DMS53 treated with DMSO at 0.1 percent for 48 hours (cell line): ENCODE data around the gene DPP8.
"Not testable (repeated sequence)": the region's sequence is repeated elsewhere in the genome, so short reads cannot be mapped to it uniquely, and the experiment has no call there.

Source experiments
- DNase-seq: peaks from one replicate; lab custom pipeline; 2025; ENCODE audit not compliant: unreplicated experiment; lab: John Stamatoyannopoulos, UW

The DPP8 gene

GRCh38 chr15:65525622-65526021 is 8.1 kb upstream of the DPP8 start:
- DNase-seq: no peak

DNA sequence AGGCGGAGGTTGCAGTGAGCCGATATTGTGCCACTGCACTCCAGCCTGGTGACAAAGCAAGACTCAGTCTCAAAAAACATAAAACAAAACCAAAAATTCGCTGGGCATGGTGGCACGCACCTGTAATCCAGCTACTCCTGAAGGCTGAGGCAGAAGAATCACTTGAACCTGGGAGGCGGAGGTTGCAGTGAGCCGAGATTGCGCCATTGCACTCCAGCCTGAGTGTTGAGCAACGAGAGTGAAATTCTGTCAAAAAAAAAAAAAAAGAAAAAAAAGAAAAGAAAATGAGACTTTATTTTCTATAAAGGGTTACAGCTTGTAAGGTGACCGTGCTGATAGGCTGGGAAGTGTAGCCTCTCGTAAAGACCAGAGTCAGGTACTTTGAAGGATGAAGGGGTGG is 6.7 kb upstream of the DPP8 start:
- no peak for DNase-seq

GRCh38 chr15:65521350-65521749 is 3.9 kb upstream of the DPP8 start:
- DNase-seq: no peak

DNA sequence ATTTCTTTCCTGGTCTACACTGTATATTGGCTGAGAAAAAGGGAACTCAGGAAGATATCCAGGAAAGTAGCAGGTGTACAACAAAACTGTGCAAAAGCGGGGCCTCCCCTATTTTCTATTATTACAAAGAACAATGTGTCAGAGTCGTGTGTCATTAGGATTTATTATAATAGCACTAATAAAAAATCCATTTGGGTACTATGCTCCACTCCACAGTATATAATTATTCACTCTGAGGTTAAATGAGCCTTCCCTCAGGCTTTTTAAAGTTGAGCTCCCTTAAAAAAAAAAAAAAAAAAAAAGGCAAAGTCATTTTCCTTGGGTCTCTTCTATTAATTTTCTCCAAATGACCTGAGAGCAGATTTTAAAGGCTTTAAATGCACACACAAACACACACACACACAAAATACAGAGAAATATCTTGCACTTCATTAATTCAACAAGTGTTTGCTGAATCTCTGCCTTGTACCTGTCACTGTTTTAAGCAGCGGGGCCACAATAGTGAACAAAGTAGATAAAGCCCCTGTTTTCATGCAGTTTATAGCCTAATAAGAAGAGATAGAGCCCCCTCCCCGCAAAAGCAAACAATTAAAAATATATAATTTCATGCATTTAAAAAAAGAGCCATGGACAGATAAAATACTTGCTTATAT is 1.3 kb upstream of the DPP8 start:
- DNase-seq: no peak

DNA sequence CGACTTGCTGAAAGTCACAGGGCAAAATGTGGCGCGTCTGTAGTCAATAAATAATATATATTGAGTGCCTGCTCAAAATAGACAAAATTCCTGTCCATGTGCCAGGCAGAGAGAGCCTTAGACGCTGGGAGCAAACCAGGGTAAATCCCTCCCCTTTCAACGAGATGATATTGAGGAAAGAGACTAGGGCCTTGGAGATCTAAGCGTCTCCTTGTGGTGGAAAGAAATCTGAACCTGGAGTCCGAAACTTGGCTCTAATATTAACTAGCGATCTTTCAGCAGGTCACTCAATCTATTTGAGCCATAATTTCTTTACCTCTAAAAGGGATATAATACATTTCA is 348 bp upstream of the DPP8 start:
- DNase-seq: no peak

DNA sequence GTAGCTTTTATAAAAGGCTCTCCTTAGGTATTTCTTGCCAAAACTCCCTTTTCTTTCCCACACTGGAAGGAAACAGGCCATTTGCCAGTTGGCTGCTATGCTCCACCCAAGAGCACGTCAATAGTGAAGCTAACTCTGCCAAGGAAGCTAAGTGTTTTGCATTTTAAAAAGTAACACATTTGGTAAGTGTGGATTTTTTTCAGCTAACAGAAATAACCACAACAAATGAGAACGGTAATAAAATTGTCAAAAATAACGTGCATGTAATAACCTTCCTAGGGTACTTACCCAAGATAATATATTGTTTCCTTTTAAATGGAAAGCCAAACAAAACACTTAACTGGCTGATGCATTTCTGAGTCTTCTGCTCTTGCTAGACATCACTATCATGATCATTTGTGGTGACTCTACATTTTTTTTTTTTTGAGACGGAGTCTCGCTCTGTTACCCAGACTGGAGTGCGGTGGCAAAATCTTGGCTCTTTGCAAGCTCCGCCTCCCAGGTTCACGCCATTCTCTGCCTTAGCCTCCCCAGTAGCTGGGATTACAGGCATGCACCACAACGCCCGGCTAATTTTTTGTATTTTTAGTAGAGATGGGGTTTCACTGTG is 4.6 kb downstream of the DPP8 start:
- DNase-seq: no peak

GRCh38 chr15:65512189-65512588 is 5.3 kb downstream of the DPP8 start:
- no peak for DNase-seq

DNA sequence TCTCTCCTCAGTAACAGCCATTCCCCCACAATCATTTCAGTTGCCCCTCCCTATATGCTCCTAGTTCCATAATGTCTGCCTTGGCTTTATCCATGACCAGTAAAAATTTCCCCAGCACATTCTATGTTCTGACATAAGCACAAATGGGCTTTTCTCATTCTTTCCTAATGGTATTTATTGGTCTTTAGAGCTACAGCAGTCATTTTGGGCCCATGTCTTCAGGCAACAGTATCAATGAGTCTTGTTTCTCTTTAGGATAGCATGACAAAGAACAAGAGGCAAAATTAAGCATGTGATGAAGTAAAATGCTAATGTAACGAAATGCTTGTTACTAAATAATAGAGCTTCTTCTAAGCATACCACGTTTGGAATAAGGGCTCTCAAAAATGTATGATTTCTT is 8.2 kb downstream of the DPP8 start:
- no peak for DNase-seq

GRCh38 chr15:65494076-65494475 is 23.4 kb downstream of the DPP8 start:
- no peak for DNase-seq

GRCh38 chr15:65484876-65485275 is 32.6 kb downstream of the DPP8 start:
- no peak for DNase-seq

- no peak for DNase-seq
These were observed 40.6 kb downstream of the DPP8 start for GRCh38 chr15:65476903-65477302.

DNA sequence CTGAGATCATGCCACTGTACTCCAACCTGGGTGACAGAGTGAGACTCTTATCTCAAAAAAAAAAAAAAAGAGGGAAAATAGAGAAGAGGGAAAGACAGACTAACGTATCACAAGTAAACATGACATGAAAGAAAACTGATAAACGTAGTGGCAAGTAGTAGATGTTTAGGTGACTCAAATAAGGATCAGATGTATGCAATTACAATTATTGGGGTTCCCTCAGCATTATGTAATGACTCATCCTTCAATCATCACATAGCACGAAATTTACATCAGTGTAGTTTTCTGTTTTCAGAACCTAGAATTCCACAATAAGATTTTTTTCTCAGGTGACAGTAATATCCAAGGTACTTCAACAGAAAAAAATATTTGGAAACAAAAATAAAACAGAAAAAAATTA is 46.6 kb downstream of the DPP8 start:
- DNase-seq: no peak

DNA sequence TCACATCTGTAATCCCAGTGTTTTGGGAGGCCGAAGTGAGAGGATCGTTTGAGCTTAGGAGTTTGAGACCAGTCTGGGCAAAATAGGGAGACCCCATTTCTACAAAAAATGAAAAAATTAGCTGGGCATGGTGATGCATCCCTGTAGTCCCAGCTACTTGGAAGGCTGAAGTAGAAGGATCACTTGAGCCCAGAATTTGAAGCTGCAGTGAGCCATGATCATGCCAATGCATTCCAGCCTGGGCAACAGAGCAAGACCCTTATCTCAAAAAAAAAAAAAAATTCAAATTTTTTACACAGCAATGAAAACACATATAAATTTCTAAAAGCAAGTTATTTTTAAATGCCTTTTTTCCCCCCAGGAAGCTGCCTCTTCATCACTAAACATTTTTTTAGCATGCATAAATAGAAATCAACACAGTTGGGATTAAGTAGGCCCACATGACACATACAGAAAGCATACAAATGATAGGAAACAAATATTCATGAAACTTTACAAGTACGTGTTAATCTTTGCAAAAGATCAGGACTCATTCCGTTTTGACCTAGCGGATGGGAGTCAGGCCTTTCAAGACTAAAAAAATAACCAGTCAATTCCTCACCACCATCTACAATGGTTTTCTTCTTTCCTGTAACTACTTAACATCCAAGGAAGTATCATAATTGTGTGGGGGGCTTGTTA is 49.1 kb downstream of the DPP8 start:
- DNase-seq: no peak

- no peak for DNase-seq
These were observed 50.6 kb downstream of the DPP8 start for GRCh38 chr15:65466901-65467300.

- DNase-seq: not testable (repeated sequence)
These were observed 54.4 kb downstream of the DPP8 start for GRCh38 chr15:65463096-65463495.

DNA sequence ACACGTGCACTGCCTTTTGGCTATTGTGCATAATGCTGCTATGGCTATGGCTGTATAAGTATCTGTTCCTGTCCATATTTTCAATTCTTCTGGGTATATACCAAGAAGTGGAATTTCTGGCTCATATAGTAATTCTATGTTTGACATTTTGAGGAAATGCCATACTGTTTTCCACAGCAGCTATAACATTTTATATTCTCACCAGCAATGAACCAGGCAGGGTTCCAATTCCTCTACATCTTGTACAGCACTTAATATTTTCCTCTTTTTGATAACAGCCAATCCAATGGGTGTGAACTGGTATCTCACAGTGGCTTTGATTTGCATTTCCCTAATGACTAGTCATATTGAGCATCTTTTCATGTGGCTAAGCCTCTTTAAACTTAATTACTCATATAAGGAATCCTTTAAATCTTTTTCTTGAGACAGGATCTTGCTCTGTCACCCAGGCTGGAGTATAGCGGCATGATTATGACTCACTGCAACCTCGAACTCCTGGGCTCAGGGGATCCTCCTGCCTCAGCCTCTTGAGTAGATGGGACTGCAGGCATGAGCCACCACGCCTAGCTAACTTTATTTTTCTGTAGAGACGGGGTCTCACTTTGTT is 56.6 kb downstream of the DPP8 start:
- DNase-seq: no peak

GRCh38 chr15:65455256-65455655 is 62.2 kb downstream of the DPP8 start:
- not testable (repeated sequence) for DNase-seq

DNA sequence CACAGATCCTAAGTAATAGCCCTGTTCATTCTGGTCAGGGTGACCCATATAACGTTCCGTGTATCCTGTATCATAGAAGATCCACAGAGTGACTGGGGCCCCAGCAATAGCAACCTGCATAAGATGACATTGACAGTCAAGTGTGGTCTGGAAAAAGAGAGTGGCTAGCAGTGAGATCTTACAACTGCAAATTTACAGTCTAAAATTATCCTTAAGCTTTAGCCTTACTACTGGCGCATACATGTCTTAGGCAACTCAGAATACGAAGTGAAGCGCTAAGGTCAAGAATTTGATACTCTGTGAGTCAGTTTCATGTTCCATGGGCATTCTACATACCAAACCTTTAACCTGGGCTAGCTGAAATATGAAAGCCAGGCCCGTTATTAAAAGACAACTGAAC is 65.5 kb downstream of the DPP8 start:
- no peak for DNase-seq

GRCh38 chr15:65450556-65450955 is 66.9 kb downstream of the DPP8 start:
- DNase-seq: no peak

GRCh38 chr15:65447145-65447544 is 70.3 kb downstream of the DPP8 start:
- DNase-seq: no peak

GRCh38 chr15:65434201-65434600 is 83.3 kb downstream of the DPP8 start:
- DNase-seq: no peak

- DNase-seq: no peak
These were observed 85.8 kb downstream of the DPP8 start for GRCh38 chr15:65431731-65432130.
